ENCODE measurements around the gene PLEKHG3.

- no peak for TF ChIP-seq CTCF (conservative IDR thresholded peaks at IDR 0.05; ENCODE audit: low read length)
- TF ChIP-seq EZH2phosphoT487 (IDR thresholded peaks at IDR 0.05; ENCODE audit: borderline replicate concordance, low read depth, low read length), result no peak
Observed at GRCh38 chr14:64656986-64657385, 47.2 kb upstream of the PLEKHG3 start.

All from OCI-LY7 (cell line).